Measurements from ENCODE around the gene ASRGL1.

The ASRGL1 gene

DNA sequence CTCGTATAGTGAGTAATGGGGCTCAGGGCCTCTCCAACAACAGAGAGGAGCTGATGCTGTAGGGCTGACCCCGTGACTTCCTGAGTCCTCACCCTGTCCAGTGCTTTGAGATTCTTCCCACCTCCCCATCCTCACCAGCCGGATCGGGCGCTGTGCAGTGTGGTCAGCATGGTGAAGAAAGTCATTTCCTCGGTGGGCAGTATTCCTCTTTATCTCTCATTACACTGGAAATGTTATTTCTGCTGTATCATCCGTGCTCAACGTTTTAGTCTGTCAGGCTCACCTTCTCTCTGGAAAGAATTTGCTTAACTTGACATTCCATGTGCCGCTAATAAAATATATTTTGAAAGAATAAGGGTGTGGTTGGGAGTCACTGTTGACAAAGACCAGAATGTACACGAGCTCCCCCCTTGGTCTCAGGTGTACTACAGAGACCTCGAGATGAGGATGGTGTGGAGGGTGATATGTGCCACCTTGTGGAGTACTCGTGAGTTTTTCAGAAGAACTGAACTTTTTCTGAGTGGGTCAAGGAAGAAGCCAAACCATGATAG lies 55.9 kb downstream of the ASRGL1 start:
- DNase-seq = no peak

GRCh38 chr11:62393735-62394134 lies 56.5 kb downstream of the ASRGL1 start:
- DNase-seq = no peak

DNA sequence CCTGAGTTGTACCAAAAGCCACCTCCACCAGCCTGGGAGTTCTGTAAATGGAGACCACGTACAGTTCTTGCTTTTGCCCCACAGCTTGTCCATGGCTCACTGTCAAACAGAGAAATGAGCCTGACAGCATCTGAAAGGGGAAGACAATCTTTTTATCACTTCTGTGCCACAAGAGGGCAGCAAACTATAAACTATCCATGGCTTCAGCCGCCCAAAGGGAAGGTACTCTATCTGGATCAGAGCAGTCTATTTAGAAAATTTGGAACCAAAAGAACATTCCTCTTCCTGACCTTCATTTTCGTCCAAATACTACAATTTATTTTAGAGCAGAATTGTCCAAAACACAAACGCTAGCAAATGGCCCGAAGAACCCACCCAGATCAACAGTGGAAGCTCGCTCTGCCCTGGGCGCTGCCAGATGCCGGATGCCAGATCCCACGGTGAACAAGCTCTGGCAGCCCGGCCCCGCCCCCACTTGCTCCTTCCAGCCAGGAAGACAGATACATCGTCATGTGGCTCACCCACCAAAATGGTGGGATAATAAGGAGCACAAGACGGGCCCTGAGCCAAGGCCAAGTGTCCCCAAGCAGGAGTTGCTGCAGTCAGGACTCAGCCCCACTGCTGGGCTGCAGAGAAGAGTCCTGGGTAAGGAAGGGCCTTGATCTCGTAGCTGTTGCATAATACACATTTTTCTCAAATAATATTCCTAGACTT lies 57.7 kb downstream of the ASRGL1 start:
- peak; percentile 83 for DNase-seq

GRCh38 chr11:62395885-62396551 lies 58.8 kb downstream of the ASRGL1 start:
- no peak for DNase-seq

- peak; percentile 61 for DNase-seq
Measured at GRCh38 chr11:62398011-62398994, 61.1 kb downstream of the ASRGL1 start.

- DNase-seq = no peak
Measured at GRCh38 chr11:62399172-62399877, 62.1 kb downstream of the ASRGL1 start.

DNA sequence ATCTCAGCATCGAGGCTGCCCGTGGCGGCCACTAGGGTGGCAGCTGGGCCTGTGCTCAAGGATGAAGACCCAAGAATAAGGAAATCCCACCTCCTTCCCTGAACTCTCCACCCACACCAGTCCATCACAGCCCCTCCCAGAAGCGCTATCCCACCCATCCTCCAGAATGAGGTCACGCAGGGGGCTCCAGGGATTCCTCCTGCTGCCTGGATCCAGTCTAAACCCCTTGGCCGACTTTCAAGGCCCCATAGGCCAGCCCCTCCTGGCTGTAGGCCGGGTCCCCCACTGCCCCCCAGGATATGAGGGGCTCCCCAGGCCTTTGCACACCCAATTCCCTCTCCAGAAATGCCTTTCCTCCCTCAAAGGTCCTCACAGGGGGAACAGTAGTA lies 62.6 kb downstream of the ASRGL1 start:
- DNase-seq = no peak

- DNase-seq = no peak
Measured at GRCh38 chr11:62400281-62400680, 63.0 kb downstream of the ASRGL1 start.

DNA sequence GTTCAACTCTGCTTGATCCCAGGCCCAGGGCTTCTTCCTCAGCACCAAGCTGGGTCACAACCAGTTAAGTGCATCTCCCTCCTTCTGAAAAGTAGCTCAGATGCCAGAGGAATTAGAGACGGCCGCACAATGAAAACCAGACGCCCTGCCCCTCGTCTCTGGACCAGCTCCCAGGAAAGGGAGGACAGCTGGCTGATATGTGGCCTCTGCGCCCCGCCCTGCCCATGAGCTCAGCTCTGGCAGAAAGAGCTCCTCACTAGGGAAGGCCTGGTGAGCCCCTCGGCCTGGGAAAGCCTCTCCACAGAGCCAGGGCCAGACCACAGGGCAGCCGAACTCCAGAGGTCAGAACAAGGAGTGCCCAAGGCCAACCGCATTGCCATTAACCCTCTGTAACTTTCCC lies 63.5 kb downstream of the ASRGL1 start:
- peak; percentile 90 for DNase-seq

DNA sequence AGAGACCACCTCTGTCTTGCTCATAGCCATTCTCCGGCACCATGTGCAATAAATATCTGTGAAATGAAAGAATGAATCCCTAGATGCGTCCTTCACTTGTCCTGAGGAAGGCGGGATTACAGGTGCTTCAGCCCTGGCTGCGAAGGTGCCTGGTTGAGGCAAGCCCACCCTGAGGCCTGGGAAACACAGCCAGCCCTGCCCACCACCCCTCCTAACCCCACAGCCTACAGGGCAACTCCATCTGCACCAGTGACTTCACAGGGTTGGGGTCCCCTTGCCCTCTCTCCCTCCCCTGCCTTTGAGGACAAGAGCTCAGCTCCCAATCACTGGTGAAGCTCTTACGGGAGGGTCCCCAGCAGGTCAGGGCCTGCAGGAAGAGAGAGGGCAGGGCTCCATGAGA lies 64.1 kb downstream of the ASRGL1 start:
- no peak for DNase-seq

GRCh38 chr11:62401811-62402210 lies 64.6 kb downstream of the ASRGL1 start:
- no peak for DNase-seq

GRCh38 chr11:62402226-62402959 lies 65.1 kb downstream of the ASRGL1 start:
- DNase-seq = no peak

DNA sequence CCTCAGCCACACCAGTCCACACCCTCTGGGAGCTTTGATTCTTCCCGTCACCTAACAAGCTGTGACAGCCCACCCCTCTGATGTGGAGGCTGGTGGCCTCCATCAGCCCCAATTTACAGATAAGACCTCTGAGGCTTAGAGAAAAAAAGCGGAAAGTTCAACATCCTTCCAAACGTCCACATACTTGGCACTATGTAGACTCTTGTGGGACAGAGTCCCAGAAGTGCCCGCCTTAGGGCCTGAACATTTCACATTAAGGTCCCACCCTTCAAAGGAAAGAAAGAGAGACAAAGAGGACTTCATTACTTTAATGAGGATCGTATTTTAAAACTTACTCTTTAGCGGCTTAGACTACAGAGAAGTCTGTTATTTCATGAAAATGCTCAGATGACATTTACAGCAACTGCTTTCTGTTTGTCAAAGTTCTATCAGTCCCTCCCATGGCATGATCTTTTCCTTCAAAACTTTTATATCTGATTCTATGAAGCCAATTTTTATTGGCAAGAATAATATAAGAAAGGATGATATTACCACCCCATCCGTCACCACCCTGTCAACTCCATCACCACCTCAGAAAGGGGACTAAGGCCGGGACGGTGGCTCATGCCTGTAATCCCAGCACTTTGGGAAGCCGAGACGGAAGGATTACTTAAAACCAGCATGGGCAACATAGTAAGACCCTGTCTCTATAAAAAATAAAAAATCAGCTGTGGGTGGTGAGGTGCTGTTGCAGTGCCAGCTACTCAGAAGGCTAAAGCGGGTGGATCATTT lies 65.9 kb downstream of the ASRGL1 start:
- no peak for DNase-seq

DNA sequence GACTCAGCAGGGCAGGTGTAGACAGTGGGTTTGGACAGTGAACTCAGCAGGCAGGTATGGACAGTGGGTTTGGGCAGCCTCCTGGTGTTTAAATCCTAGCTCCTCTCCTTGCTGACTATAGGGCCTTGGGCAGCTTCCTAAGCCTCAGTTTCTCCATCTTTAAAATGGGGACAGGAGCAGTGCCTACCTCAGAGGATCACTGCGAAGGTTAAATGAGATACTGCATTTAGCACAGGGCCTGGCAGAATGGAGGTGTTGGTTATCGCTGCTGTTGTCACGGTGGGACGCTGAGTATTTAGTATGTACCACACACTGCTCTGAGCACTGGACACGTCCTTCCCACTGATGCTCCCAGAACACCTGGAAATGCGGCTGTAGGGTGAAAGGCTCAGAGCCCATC lies 67.2 kb downstream of the ASRGL1 start:
- no peak for DNase-seq

DNA sequence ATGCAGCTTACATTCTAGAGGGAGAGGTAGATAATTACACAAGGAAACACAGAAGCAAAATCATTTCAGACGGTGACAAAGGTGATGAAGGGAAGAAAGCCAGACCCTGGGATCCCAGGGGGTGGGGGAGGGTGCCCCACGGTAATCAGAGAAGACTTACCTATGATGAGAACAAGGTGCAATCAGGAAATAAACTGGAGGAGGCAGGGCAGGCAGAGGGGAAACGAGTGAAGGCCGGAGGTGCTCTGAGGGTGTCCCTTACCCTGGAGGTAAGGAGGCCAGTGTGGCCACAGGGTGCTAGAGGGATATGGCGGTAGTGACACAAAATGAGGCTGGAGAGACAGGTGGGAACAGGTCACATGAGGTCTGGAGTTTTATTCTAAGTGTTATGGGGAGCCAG lies 67.7 kb downstream of the ASRGL1 start:
- no peak for DNase-seq

GRCh38 chr11:62406034-62406433 lies 68.8 kb downstream of the ASRGL1 start:
- no peak for DNase-seq

GRCh38 chr11:62409831-62410230 lies 72.6 kb downstream of the ASRGL1 start:
- no peak for DNase-seq

- DNase-seq = no peak
Measured at GRCh38 chr11:62410972-62411371, 73.7 kb downstream of the ASRGL1 start.

DNA sequence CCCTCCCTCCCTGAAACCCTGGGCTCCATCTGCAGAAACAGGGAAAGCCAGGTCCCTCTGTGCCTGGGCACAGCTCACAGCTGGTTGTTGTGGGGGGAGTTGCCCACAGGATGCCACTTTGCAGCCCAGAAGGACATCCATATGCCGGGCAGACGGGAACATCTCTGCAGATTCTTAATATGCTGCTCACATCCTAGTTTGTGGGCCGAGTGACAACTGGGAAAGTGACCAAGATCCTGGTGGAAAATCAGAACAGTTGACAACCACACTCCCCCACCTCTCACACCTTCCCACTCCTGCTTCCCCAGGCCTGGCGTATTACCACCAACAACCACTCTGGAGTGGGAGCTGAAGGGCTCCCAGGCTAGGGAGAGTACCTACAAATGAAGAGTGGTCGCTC lies 74.3 kb downstream of the ASRGL1 start:
- DNase-seq = no peak

- no peak for DNase-seq
Measured at GRCh38 chr11:62413060-62413696, 75.9 kb downstream of the ASRGL1 start.
